Neural progenitor cell (in vitro differentiated cells): ENCODE data around the gene SH3BP2.

Experiments
- CTCF ChIP-seq: fragments of 200-600 bp; sonication (generic); IDR thresholded peaks from 2 replicates; pipeline ENCODE4 v1.5.1; 2017; ENCODE audit warnings: antibody characterized with exemption, mild to moderate bottlenecking
- EZH2 ChIP-seq: fragments of 200-600 bp; sonication (generic); IDR thresholded peaks from 2 replicates; pipeline ENCODE4 v1.6.1; 2017; ENCODE audit warnings: antibody characterized with exemption, mild to moderate bottlenecking, moderate library complexity

- TF ChIP-seq CTCF (no peak), EZH2 (no peak)
These were observed 8.1 kb downstream of the SH3BP2 start for GRCh38 chr4:2800691-2801596.
